Nephron progenitor cell (in vitro differentiated cells): ENCODE results near the gene CADM1.

ENCODE experiments used
- DNase-seq: peaks from one replicate; pipeline ENCODE4 v3.0.0; 2021
- H3K27ac Mint-ChIP-seq: 2 replicates; pipeline ENCODE4 v1.8.0; 2021; ENCODE audit warnings: mild to moderate bottlenecking, moderate library complexity, mixed read lengths
- H3K27me3 Mint-ChIP-seq: 2 replicates; pipeline ENCODE4 v1.8.0; 2021; ENCODE audit warnings: mild to moderate bottlenecking, low read depth, mixed read lengths; ENCODE audit not compliant: poor library complexity
- H3K36me3 Mint-ChIP-seq: 2 replicates; pipeline ENCODE4 v1.8.0; 2021; ENCODE audit warnings: low read depth, mixed read lengths
- H3K4me1 Mint-ChIP-seq: 2 replicates; pipeline ENCODE4 v1.8.0; 2021; ENCODE audit warnings: mixed read lengths
- H3K4me3 Mint-ChIP-seq: 2 replicates; pipeline ENCODE4 v1.8.0; 2021; ENCODE audit warnings: mild to moderate bottlenecking, moderate library complexity, mixed read lengths
- H3K9me3 Mint-ChIP-seq: 2 replicates; pipeline ENCODE4 v1.8.0; 2021; ENCODE audit warnings: mild to moderate bottlenecking, moderate library complexity, mixed read lengths
- CTCF ChIP-seq: fragments of 200-600 bp; sonication (generic); IDR thresholded peaks from 2 replicates; pipeline ENCODE4 v1.5.0; 2021; ENCODE audit warnings: antibody characterized with exemption

CADM1 gene

GRCh38 chr11:115148691-115149090 lies 355.5 kb downstream of the CADM1 start:
- peaks cover 37% of the 10 kb centered on the region for H3K4me1 Mint-ChIP-seq
- H3K27me3 Mint-ChIP-seq, result peaks cover 3% of the 10 kb centered on the region
- no peak overlapping the region for H3K27ac Mint-ChIP-seq
- H3K4me3 Mint-ChIP-seq, result no peak overlapping the region
- no peak for TF ChIP-seq CTCF
- H3K9me3 Mint-ChIP-seq, result peaks cover 8% of the 10 kb centered on the region
- no peaks in the 10 kb centered on the region for H3K36me3 Mint-ChIP-seq
- DNase-seq, result no peak

- Mint-ChIP-seq H3K4me3 (no peak overlapping the region), H3K27me3 (peaks cover 3% of the 10 kb centered on the region), H3K27ac (no peak overlapping the region), H3K9me3 (peaks cover 5% of the 10 kb centered on the region), H3K36me3 (no peaks in the 10 kb centered on the region), H3K4me1 (peaks cover 41% of the 10 kb centered on the region)
- no peak for TF ChIP-seq CTCF
- no peak for DNase-seq
These were observed 356.1 kb downstream of the CADM1 start for GRCh38 chr11:115148101-115148500.

DNA sequence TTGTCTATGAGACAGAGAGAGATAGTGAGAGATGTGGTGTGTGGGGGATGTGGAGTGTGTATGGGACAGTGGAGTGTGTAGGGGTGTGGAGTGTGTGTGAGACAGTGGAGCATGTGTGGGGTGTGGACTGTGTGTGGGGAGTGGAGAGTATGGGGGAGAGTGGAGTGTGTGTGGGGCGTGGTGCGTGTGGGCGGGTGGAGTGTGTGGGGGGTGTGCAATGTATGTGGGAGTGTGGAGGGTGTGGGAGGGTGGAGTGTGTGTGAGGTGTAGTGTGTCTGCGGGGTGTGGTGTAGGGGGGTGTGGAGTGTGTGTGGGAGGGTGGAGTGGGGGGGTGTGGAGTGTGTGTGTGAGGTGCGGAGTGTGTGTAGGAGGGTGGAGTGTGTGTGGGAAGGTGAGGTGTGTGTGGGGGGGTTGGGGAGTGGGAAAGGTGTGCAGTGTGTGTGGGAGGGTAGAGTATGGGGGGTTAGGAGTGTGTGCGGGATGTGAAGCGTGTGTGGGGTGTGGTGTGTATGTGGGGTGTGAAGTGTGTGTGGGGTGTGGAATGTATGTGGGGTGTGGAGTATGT lies 356.9 kb downstream of the CADM1 start:
- no peak for DNase-seq
- Mint-ChIP-seq H3K9me3 (peaks cover 4% of the 10 kb centered on the region), H3K27ac (no peak overlapping the region), H3K4me1 (peaks cover 41% of the 10 kb centered on the region), H3K27me3 (peaks cover 3% of the 10 kb centered on the region), H3K4me3 (no peak overlapping the region), H3K36me3 (no peaks in the 10 kb centered on the region)
- TF ChIP-seq CTCF, result no peak

- no peak overlapping the region for H3K27ac Mint-ChIP-seq
- peaks cover 3% of the 10 kb centered on the region for H3K27me3 Mint-ChIP-seq
- no peak for TF ChIP-seq CTCF
- no peaks in the 10 kb centered on the region for H3K36me3 Mint-ChIP-seq
- no peak overlapping the region for H3K4me3 Mint-ChIP-seq
- peaks cover 4% of the 10 kb centered on the region for H3K9me3 Mint-ChIP-seq
- H3K4me1 Mint-ChIP-seq, result peaks cover 45% of the 10 kb centered on the region
- no peak for DNase-seq
These were observed 357.8 kb downstream of the CADM1 start for GRCh38 chr11:115146425-115146824.

- H3K4me1 Mint-ChIP-seq, result peaks cover 55% of the 10 kb centered on the region
- H3K36me3 Mint-ChIP-seq, result no peaks in the 10 kb centered on the region
- peak; percentile 30 for DNase-seq
- no peak overlapping the region for H3K4me3 Mint-ChIP-seq
- H3K27me3 Mint-ChIP-seq, result peaks cover 3% of the 10 kb centered on the region
- no peak for TF ChIP-seq CTCF
- no peak overlapping the region for H3K27ac Mint-ChIP-seq
- H3K9me3 Mint-ChIP-seq, result peaks cover 4% of the 10 kb centered on the region
These were observed 358.9 kb downstream of the CADM1 start for GRCh38 chr11:115145324-115145723.

GRCh38 chr11:115144914-115145313 lies 359.3 kb downstream of the CADM1 start:
- Mint-ChIP-seq H3K4me1 (peaks cover 59% of the 10 kb centered on the region), H3K27ac (no peak overlapping the region)

More at GRCh38 chr11:115144914-115145313, 359.3 kb downstream of the CADM1 start:
- Mint-ChIP-seq H3K27me3 (peaks cover 3% of the 10 kb centered on the region), H3K9me3 (peaks cover 4% of the 10 kb centered on the region), H3K4me3 (no peak overlapping the region), H3K36me3 (no peaks in the 10 kb centered on the region)
- no peak for DNase-seq
- no peak for TF ChIP-seq CTCF
